ENCODE results near the gene BRIP1.
"Not testable (repeated sequence)": the region's sequence is repeated elsewhere in the genome, so short reads cannot be mapped to it uniquely, and the experiment has no call there.

Gene BRIP1

GRCh38 chr17:61723914-61724313, 139.4 kb downstream of the BRIP1 start:
- H3K9me3 ChIP-seq (ENCODE audit: control insufficient read depth, low read length): no peaks in the 10 kb centered on the region
- H3K9ac ChIP-seq: no peak overlapping the region
- H3K4me2 ChIP-seq (ENCODE audit: low read length): no peak overlapping the region
- no peak overlapping the region for H3K4me3 ChIP-seq (ENCODE audit: low read depth, low read length)
- no peaks in the 10 kb centered on the region for H3K79me2 ChIP-seq
- H3K27me3 ChIP-seq (ENCODE audit: control insufficient read depth, insufficient read depth, low read length): no peaks in the 10 kb centered on the region
- H3K36me3 ChIP-seq (ENCODE audit: control insufficient read depth, insufficient read depth, low read length): no peaks in the 10 kb centered on the region
- no peaks in the 10 kb centered on the region for H3K4me1 ChIP-seq
- no peak overlapping the region for H2AFZ ChIP-seq
- TF ChIP-seq CTCF (IDR thresholded peaks at IDR 0.05): no peak
- no peak overlapping the region for H3K27ac ChIP-seq

DNA sequence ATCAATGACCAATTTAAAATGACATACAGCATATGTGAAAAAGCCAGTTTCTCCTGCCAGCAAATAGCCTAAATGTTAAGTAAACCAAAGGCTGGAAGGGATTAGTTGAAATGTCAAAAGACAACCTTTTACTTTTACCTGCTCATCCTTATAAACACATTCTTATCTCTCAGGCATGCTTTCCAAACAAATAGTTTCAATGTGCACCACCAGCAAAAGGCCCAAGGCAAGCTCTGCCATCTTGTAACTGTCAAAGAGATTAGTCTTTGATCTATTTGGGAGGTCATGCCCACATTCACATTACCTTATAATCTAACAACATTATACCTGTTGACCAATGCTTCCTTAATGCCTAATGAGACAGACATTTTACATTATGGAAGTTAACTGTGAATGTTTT, 140.1 kb downstream of the BRIP1 start:
- Histone ChIP-seq H3K9me3 (ENCODE audit: control insufficient read depth, low read length) (no peaks in the 10 kb centered on the region), H3K79me2 (no peaks in the 10 kb centered on the region), H3K27me3 (ENCODE audit: control insufficient read depth, insufficient read depth, low read length) (no peaks in the 10 kb centered on the region), H3K9ac (no peak overlapping the region), H3K4me1 (no peaks in the 10 kb centered on the region), H3K27ac (no peak overlapping the region), H2AFZ (no peak overlapping the region), H3K36me3 (ENCODE audit: control insufficient read depth, insufficient read depth, low read length) (no peaks in the 10 kb centered on the region), H3K4me3 (ENCODE audit: low read depth, low read length) (no peak overlapping the region), H3K4me2 (ENCODE audit: low read length) (no peak overlapping the region)
- no peak for TF ChIP-seq CTCF (IDR thresholded peaks at IDR 0.05)

DNA sequence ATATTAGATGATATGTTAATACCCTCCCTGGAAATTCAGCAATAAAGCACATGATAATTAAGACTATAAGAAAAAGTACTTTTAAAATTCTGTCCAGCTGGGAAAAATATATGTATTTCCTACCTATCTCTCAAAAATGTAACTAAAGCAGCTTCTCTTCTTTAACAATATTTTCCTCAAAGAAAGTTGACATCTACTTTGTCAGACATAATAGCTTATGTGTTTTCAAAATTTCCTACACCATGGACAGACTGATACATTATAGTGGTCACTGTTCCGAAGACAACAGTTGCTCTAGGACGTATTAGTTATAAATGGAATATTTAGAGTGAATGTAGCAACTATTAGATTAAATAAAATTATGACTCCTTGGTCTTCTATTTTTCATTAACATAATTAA, 140.9 kb downstream of the BRIP1 start:
- no peak overlapping the region for H3K4me3 ChIP-seq (ENCODE audit: low read depth, low read length)
- TF ChIP-seq CTCF (IDR thresholded peaks at IDR 0.05): no peak
- no peaks in the 10 kb centered on the region for H3K79me2 ChIP-seq
- H3K36me3 ChIP-seq (ENCODE audit: control insufficient read depth, insufficient read depth, low read length): no peaks in the 10 kb centered on the region
- no peak overlapping the region for H2AFZ ChIP-seq
- H3K4me1 ChIP-seq: no peaks in the 10 kb centered on the region
- H3K4me2 ChIP-seq (ENCODE audit: low read length): no peak overlapping the region
- H3K27me3 ChIP-seq (ENCODE audit: control insufficient read depth, insufficient read depth, low read length): no peaks in the 10 kb centered on the region
- no peaks in the 10 kb centered on the region for H3K9me3 ChIP-seq (ENCODE audit: control insufficient read depth, low read length)
- H3K27ac ChIP-seq: no peak overlapping the region
- H3K9ac ChIP-seq: no peak overlapping the region

DNA sequence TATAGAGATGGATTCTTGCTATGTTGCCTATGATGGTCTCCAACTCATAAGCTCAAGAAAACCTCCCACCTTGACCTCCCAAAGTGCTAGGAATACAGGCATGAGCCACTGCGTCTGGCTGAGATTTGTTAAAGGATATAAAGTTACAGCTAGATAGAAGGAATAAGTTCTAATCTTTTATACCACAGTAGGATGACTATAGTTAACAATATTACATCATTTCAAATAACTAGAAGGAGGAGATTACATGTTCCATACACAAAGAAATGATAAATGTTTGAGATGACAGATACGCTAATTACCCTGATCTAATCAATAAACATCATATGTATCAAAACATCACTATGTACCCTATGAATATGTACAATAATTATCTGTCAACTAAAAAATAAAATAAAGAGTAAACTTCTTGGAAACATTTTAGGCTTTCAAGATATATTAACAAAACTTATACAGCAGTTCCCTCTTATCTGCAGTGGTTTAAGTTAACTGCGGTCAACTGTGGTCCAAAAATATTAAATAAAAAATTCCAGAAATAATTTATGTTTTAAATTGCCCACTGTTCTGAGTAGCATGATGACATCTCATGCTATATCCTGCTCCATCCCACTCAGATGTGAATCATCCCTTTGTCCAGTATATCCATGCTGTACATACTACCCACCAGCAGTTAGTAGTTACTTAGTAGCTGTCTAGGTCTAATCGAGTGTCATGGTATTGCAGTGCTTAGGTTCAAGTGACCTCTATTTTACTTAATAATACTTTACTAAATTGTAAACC, 143.1 kb downstream of the BRIP1 start:
- H3K9me3 ChIP-seq (ENCODE audit: control insufficient read depth, low read length): no peaks in the 10 kb centered on the region
- H3K36me3 ChIP-seq (ENCODE audit: control insufficient read depth, insufficient read depth, low read length): no peaks in the 10 kb centered on the region
- no peak overlapping the region for H2AFZ ChIP-seq
- no peak overlapping the region for H3K4me2 ChIP-seq (ENCODE audit: low read length)
- no peaks in the 10 kb centered on the region for H3K4me1 ChIP-seq
- H3K9ac ChIP-seq: no peak overlapping the region
- H3K27me3 ChIP-seq (ENCODE audit: control insufficient read depth, insufficient read depth, low read length): no peaks in the 10 kb centered on the region
- H3K79me2 ChIP-seq: no peaks in the 10 kb centered on the region
- H3K27ac ChIP-seq: no peak overlapping the region
- H3K4me3 ChIP-seq (ENCODE audit: low read depth, low read length): no peak overlapping the region
- no peak for TF ChIP-seq CTCF (IDR thresholded peaks at IDR 0.05)

GRCh38 chr17:61719220-61719619, 144.1 kb downstream of the BRIP1 start:
- H3K4me1 ChIP-seq: not testable (repeated sequence)

More at GRCh38 chr17:61719220-61719619, 144.1 kb downstream of the BRIP1 start:
- not testable (repeated sequence) for H3K4me3 ChIP-seq (ENCODE audit: low read depth, low read length); H2AFZ ChIP-seq; H3K4me2 ChIP-seq (ENCODE audit: low read length); H3K9me3 ChIP-seq (ENCODE audit: control insufficient read depth, low read length); H3K27me3 ChIP-seq (ENCODE audit: control insufficient read depth, insufficient read depth, low read length); H3K79me2 ChIP-seq; H3K36me3 ChIP-seq (ENCODE audit: control insufficient read depth, insufficient read depth, low read length); H3K27ac ChIP-seq; H3K9ac ChIP-seq
